Measurements from ENCODE around the gene JARID2. TPM values are rescaled to one million over a fixed set of nuclear protein-coding genes. Genes with fewer than 3 reads are reported as not detected.
A peak's percentile ranks its signal among the peaks of the same experiment; 100 is the strongest.

The JARID2 gene
- total and polyA plus RNA-seq, 2 of the 13 experiments (the other 11 are each of a cell fraction or from before 2014, with no cell fraction given) = 7.5 to 10.3 TPM

DNA sequence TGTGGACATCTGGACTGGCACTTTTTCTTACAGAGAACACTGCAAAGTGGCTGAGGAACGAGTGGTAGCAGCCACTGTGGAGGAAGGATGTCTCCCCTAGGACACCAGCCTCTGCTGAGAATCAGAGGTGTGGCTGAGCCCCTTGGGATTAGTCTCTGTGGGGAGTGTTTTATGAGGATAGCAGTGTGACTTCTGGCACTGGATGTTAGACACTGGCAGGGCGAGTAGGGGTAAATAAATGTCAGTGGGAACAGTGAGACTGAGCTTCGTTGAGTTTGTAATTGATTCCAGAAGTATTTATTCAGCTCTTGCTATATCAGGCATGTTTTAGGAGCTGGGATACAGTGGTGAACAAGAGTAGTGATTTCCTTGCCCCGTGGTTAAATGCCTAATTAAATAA is 124.0 kb downstream of the JARID2 start:
- H3K4me3 ChIP-seq (replicated peaks in 1 of 3; ENCODE audit: insufficient read depth in 1 of 3, low read depth in 2 of 3, low read length in 3 of 3) = no peak overlapping the region
- FAIRE-seq = no peak
- in situ Hi-C loops (cut with HindIII; ENCODE audit: extremely low pct_ligation_motif_present, low pct_unique_long_range_greater_than_20kb) (no loop called here), intact Hi-C loops (cut with micrococcal nuclease; ENCODE audit: unreplicated experiment) (no loop called here)
- peaks cover 38% of the 10 kb centered on the region for H3K79me2 ChIP-seq (ENCODE audit: insufficient read depth, low read length)
- H3K27ac ChIP-seq (ENCODE audit: extremely low read length, insufficient read depth, low read length) = no peak overlapping the region
- H4K20me1 ChIP-seq (ENCODE audit: insufficient read depth, low read length) = 0 out of 2 replicates have a peak, but pooled peaks cover 4% of the 10 kb centered on the region
- no TSS peak for BruUV-seq (replicated peaks)
- H3K27me3 ChIP-seq (ENCODE audit: control insufficient read depth in 1 of 2, insufficient read depth in 2 of 2, low read length in 2 of 2) = no peaks in the 10 kb centered on the region
- H3K4me2 ChIP-seq (ENCODE audit: low read depth, low read length) = no peak overlapping the region
- H3K9me3 ChIP-seq (ENCODE audit: low read length) = no peaks in the 10 kb centered on the region
- no peak for DNase-seq (ENCODE audit: low spot score)
- ChIA-PET CTCF (ENCODE audit: low intra/inter-chr PET ratio, low total read pairs) (no interaction called here), POLR2A (no interaction called here)
- H3K4me1 ChIP-seq (ENCODE audit: insufficient read depth, low read length) = no peaks in the 10 kb centered on the region
- no peak for TF ChIP-seq ZNF615 (CRISPR knock-in tag; IDR thresholded peaks at IDR 0.05; ENCODE audit: borderline replicate concordance)
- TF ChIP-seq FOXK1 (CRISPR knock-in tag; IDR thresholded peaks at IDR 0.05; ENCODE audit: borderline replicate concordance, low read depth) = no peak
- no peak for ATAC-seq
- H3K36me3 ChIP-seq (replicated peaks in 1 of 2; ENCODE audit: control insufficient read depth in 1 of 2, insufficient read depth in 2 of 2, low read length in 2 of 2) = 0 out of 5 replicates have a peak, but pooled peaks cover 0 to 2% of the 10 kb centered on the region in 2 experiments
- WGBS (ENCODE audit: low lambda C conversion rate) = 93% methylated on average over 4 of the region's 4 CpGs
- no peak overlapping the region for H3K9ac ChIP-seq (ENCODE audit: insufficient read depth, low read depth, low read length)
- H2AFZ ChIP-seq (ENCODE audit: low read length) = no peak overlapping the region

DNA sequence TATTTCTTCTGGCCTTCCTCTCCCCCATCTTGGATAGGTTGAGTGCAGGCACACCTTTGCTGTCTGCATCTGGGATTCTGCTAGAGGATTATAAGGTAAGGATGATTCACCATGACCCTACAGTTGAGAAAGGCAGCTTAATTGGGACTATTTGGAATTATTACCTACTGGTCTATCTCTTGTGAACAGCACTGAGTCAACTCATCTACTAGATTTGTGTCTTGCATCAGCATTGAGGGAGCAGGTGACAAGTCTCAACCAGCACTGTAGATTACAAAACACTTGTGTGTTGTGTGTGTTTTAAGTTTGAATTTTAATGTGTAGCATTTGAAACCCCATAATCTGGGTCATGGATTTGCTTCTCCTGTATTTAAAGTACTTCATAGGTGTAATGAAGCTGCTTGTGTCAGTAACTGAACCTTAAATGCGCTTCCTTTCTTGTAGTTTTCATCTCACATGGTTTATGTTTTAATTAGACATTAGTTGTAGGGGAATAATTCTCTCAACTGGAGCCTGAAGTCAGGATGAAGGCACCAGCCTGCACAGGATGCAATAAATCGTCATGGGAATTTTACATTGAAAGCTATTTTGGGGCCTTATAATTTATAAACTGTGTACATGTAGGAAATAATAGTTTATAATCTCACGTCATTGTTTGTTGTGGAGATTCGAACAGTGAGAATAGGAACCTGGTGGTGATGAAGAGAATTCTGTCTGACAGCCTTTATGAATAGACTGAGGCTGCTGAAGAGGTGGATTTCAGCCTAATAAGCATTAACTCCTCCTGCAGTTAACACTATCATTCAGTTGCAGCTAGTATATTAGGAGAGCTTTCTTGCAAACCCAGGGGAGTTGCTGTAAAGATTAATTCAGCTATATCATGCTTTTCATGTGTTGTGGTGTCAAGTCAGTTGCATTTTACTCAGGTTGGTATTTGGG is 125.1 kb downstream of the JARID2 start:
- H3K79me2 ChIP-seq (ENCODE audit: insufficient read depth, low read length) = peaks cover 36% of the 10 kb centered on the region
- ATAC-seq (no peak), DNase-seq (ENCODE audit: low spot score) (no peak), FAIRE-seq (no peak)
- H3K4me1 ChIP-seq (ENCODE audit: insufficient read depth, low read length) = no peaks in the 10 kb centered on the region
- WGBS (ENCODE audit: low lambda C conversion rate) = 95% methylated on average over 4 of the region's 4 CpGs
- no peaks in the 10 kb centered on the region for H3K27me3 ChIP-seq (ENCODE audit: control insufficient read depth in 1 of 2, insufficient read depth in 2 of 2, low read length in 2 of 2)
- H2AFZ ChIP-seq (ENCODE audit: low read length) = no peak overlapping the region
- no peaks in the 10 kb centered on the region for H3K9me3 ChIP-seq (ENCODE audit: low read length)
- ChIA-PET CTCF (ENCODE audit: low intra/inter-chr PET ratio, low total read pairs) (no interaction called here), POLR2A (no interaction called here)
- in situ Hi-C loops (cut with HindIII; ENCODE audit: extremely low pct_ligation_motif_present, low pct_unique_long_range_greater_than_20kb) = no loop called here
- 0 out of 5 replicates have a peak, but pooled peaks cover 0 to 2% of the 10 kb centered on the region in 2 experiments for H3K36me3 ChIP-seq (replicated peaks in 1 of 2; ENCODE audit: control insufficient read depth in 1 of 2, insufficient read depth in 2 of 2, low read length in 2 of 2)
- intact Hi-C loops (cut with micrococcal nuclease; ENCODE audit: unreplicated experiment) = no loop called here
- H4K20me1 ChIP-seq (ENCODE audit: insufficient read depth, low read length) = 0 out of 2 replicates have a peak, but pooled peaks cover 4% of the 10 kb centered on the region
- H3K4me3 ChIP-seq (replicated peaks in 1 of 3; ENCODE audit: insufficient read depth in 1 of 3, low read depth in 2 of 3, low read length in 3 of 3) = no peak overlapping the region
- no peak overlapping the region for H3K27ac ChIP-seq (ENCODE audit: extremely low read length, insufficient read depth, low read length)
- no TSS peak for BruUV-seq (replicated peaks)
- no peak overlapping the region for H3K4me2 ChIP-seq (ENCODE audit: low read depth, low read length)
- H3K9ac ChIP-seq (ENCODE audit: insufficient read depth, low read depth, low read length) = no peak overlapping the region
- no peak for TF ChIP-seq TRIM24 (CRISPR knock-in tag; IDR thresholded peaks at IDR 0.05)
- no peak for TF ChIP-seq SALL2 (CRISPR knock-in tag; IDR thresholded peaks at IDR 0.05)
- TF ChIP-seq MTF1 (CRISPR knock-in tag; IDR thresholded peaks at IDR 0.05) = no peak
- TF ChIP-seq, protein P1, sequence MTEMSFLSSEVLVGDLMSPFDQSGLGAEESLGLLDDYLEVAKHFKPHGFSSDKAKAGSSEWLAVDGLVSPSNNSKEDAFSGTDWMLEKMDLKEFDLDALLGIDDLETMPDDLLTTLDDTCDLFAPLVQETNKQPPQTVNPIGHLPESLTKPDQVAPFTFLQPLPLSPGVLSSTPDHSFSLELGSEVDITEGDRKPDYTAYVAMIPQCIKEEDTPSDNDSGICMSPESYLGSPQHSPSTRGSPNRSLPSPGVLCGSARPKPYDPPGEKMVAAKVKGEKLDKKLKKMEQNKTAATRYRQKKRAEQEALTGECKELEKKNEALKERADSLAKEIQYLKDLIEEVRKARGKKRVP (CRISPR knock-in tag; IDR thresholded peaks at IDR 0.05) = 0 out of 4 replicates have a peak, but pooled peaks of 1 of the 2 experiments have one; percentile 17
- TF ChIP-seq RFX5 (IDR thresholded peaks at IDR 0.05; ENCODE audit: low read depth, low read length) = no peak
- TF ChIP-seq, protein P2, sequence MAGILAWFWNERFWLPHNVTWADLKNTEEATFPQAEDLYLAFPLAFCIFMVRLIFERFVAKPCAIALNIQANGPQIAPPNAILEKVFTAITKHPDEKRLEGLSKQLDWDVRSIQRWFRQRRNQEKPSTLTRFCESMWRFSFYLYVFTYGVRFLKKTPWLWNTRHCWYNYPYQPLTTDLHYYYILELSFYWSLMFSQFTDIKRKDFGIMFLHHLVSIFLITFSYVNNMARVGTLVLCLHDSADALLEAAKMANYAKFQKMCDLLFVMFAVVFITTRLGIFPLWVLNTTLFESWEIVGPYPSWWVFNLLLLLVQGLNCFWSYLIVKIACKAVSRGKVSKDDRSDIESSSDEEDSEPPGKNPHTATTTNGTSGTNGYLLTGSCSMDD (CRISPR knock-in tag; IDR thresholded peaks at IDR 0.05) = no peak
- TF ChIP-seq, protein P3, sequence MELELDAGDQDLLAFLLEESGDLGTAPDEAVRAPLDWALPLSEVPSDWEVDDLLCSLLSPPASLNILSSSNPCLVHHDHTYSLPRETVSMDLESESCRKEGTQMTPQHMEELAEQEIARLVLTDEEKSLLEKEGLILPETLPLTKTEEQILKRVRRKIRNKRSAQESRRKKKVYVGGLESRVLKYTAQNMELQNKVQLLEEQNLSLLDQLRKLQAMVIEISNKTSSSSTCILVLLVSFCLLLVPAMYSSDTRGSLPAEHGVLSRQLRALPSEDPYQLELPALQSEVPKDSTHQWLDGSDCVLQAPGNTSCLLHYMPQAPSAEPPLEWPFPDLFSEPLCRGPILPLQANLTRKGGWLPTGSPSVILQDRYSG (CRISPR knock-in tag; IDR thresholded peaks at IDR 0.05) = no peak

Data from HepG2 (cell line).